H1 (cell line): Measurements from ENCODE around the gene ARHGEF11. TPM values are rescaled to one million over a fixed set of nuclear protein-coding genes. Genes with fewer than 3 reads are reported as not detected.

Experiments
- CTCF ChIA-PET: fragments of 300-600 bp; sonication (Branson Sonifier 250); formaldehyde crosslinking; loops from one replicate; lab custom pipeline; 2021; ENCODE audit not compliant: partially characterized antibody; lab: Charles Lee
- POLR2A ChIA-PET: fragments of 300-600 bp; sonication (Branson Sonifier 250); formaldehyde crosslinking; loops from one replicate; lab custom pipeline; 2021; ENCODE audit warnings: inconsistent platforms; ENCODE audit not compliant: partially characterized antibody; lab: Charles Lee
- DNase-seq, 2 experiments: peaks; one replicate each; pipeline versions ENCODE4 v3.0.0 to v3.0.0-alpha.2; 2010 to 2022; ENCODE audit warnings: low spot score in 2 of 2, low read depth in 1 of 2, mixed read lengths in 1 of 2
- FAIRE-seq: peaks from 2 replicates; lab custom pipeline; 2011; peaks lifted over from hg19 to GRCh38; lab: Jason Lieb, UNC
- H2AFZ ChIP-seq: 2 replicates; pipeline ENCODE4 v1.8.1; 2012; ENCODE audit warnings: low read length, inconsistent platforms
- H2AK5ac ChIP-seq: 2 replicates; pipeline ENCODE4 v1.6.1; 2013; ENCODE audit warnings: low read depth, low read length
- H2BK120ac ChIP-seq: replicated peaks from 2 replicates; pipeline ENCODE3; 2013; ENCODE audit warnings: low read depth, low read length, inconsistent platforms
- H2BK12ac ChIP-seq: 2 replicates; pipeline ENCODE4 v1.6.1; 2013; ENCODE audit warnings: low read depth, low read length
- H2BK15ac ChIP-seq: 2 replicates; pipeline ENCODE4 v1.6.1; 2013; ENCODE audit warnings: low read length
- H2BK20ac ChIP-seq: 2 replicates; pipeline ENCODE4 v1.6.1; 2013; ENCODE audit warnings: low read length
- H2BK5ac ChIP-seq: 2 replicates; pipeline ENCODE4 v1.6.1; 2013; ENCODE audit warnings: low read depth, low read length
- H3K14ac ChIP-seq: 2 replicates; pipeline ENCODE4 v1.6.1; 2013; ENCODE audit warnings: inconsistent platforms; ENCODE audit not compliant: insufficient read length
- H3K18ac ChIP-seq: 2 replicates; pipeline ENCODE4 v1.6.1; 2013; ENCODE audit warnings: low read length; ENCODE audit errors: extremely low read depth
- H3K23ac ChIP-seq: 2 replicates; pipeline ENCODE4 v1.6.1; 2013; ENCODE audit warnings: inconsistent platforms; ENCODE audit not compliant: insufficient read length
- H3K23me2 ChIP-seq: 2 replicates; pipeline ENCODE4 v1.6.1; 2013; ENCODE audit warnings: low read depth, low read length
- H3K27ac ChIP-seq: 2 replicates; pipeline ENCODE4 v1.6.1; 2011; ENCODE audit warnings: low read depth, low read length, inconsistent platforms
- H3K27me3 ChIP-seq, 4 experiments: replicated peaks in 1 of 4; 1 replicate in 1 of 4; 2 replicates in 3 of 4; pipeline versions ENCODE4 v1.6.1 to v1.8.1; 2011 to 2013; ENCODE audit warnings: low read length in 3 of 4, mild to moderate bottlenecking in 3 of 4, inconsistent platforms in 2 of 4, mixed read lengths in 2 of 4, moderate library complexity in 1 of 4; ENCODE audit not compliant: control insufficient read depth in 3 of 4, insufficient read depth in 3 of 4; ENCODE audit errors: extremely low read depth in 1 of 4
- H3K36me3 ChIP-seq, 4 experiments: 2 replicates each; pipeline versions ENCODE4 v1.6.1 to v1.8.1; 2011 to 2013; ENCODE audit warnings: mild to moderate bottlenecking in 4 of 4, low read length in 3 of 4, moderate library complexity in 2 of 4, control low read depth in 1 of 4, inconsistent platforms in 1 of 4; ENCODE audit not compliant: insufficient read depth in 4 of 4, control insufficient read depth in 2 of 4
- H3K4ac ChIP-seq: replicated peaks from 2 replicates; pipeline ENCODE3; 2013; ENCODE audit warnings: low read length, low read depth, mixed read lengths, inconsistent platforms; ENCODE audit not compliant: insufficient read length
- H3K4me1 ChIP-seq, 4 experiments: replicated peaks in 1 of 4; 1 replicate in 1 of 4; 2 replicates in 3 of 4; pipeline versions ENCODE4 v1.6.1 to v1.8.1; 2011 to 2013; ENCODE audit warnings: low read length in 3 of 4, inconsistent platforms in 2 of 4, mixed read lengths in 1 of 4; ENCODE audit not compliant: insufficient read depth in 4 of 4, control insufficient read depth in 3 of 4
- H3K4me2 ChIP-seq, 2 experiments: 2 replicates each; pipeline versions ENCODE4 v1.6.1 to v1.8.1; 2011 to 2013; ENCODE audit warnings: low read depth in 2 of 2, low read length in 2 of 2, control low read depth in 1 of 2, inconsistent platforms in 1 of 2, mild to moderate bottlenecking in 1 of 2; ENCODE audit not compliant: insufficient read depth in 1 of 2
- H3K4me3 ChIP-seq, 4 experiments: fragments of 200-600, 300-600 bp in 1 of 4; sonication (generic), shearing (Covaris generic), sonication (Bioruptor Twin) in 1 of 4; 2 replicates each; pipeline versions ENCODE4 v1.5.1 to v1.8.1; 2011 to 2016; ENCODE audit warnings: low read length in 4 of 4, low read depth in 3 of 4, control low read depth in 2 of 4, inconsistent platforms in 2 of 4, mild to moderate bottlenecking in 2 of 4, mixed read lengths in 1 of 4, moderate library complexity in 1 of 4; ENCODE audit not compliant: insufficient read depth in 2 of 4; ENCODE audit errors: extremely low read depth in 1 of 4
- H3K56ac ChIP-seq: replicated peaks from 2 replicates; pipeline ENCODE3; 2013; ENCODE audit warnings: low read depth, mild to moderate bottlenecking, mixed read lengths, low read length, inconsistent platforms; ENCODE audit not compliant: insufficient read length
- H3K79me1 ChIP-seq: 2 replicates; pipeline ENCODE4 v1.6.1; 2013; ENCODE audit warnings: low read depth, low read length, control low read depth
- H3K79me2 ChIP-seq, 2 experiments: 2 replicates each; pipeline versions ENCODE4 v1.6.1 to v1.8.1; 2012 to 2013; ENCODE audit warnings: low read length in 2 of 2, mild to moderate bottlenecking in 2 of 2, inconsistent platforms in 1 of 2; ENCODE audit not compliant: insufficient read depth in 2 of 2, control insufficient read depth in 1 of 2
- H3K9ac ChIP-seq, 4 experiments: replicated peaks in 1 of 4; 1 replicate in 1 of 4; 2 replicates in 3 of 4; pipeline versions ENCODE4 v1.6.1 to v1.8.1; 2011 to 2013; ENCODE audit warnings: low read depth in 3 of 4, low read length in 3 of 4, control low read depth in 2 of 4, mild to moderate bottlenecking in 2 of 4, moderate library complexity in 2 of 4, inconsistent platforms in 1 of 4; ENCODE audit errors: extremely low read depth in 1 of 4
- H3K9me3 ChIP-seq, 2 experiments: 2 replicates each; pipeline versions ENCODE4 v1.6.1 to v1.8.1; 2012 to 2013; ENCODE audit warnings: mild to moderate bottlenecking in 2 of 2, moderate library complexity in 2 of 2, control low read depth in 1 of 2, inconsistent platforms in 1 of 2, low read depth in 1 of 2, low read length in 1 of 2, mixed read lengths in 1 of 2; ENCODE audit not compliant: insufficient read depth in 2 of 2
- H4K20me1 ChIP-seq, 2 experiments: replicated peaks in 1 of 2; 2 replicates each; pipeline versions ENCODE3 to v1.8.1; 2011 to 2013; ENCODE audit warnings: inconsistent platforms in 2 of 2, low read length in 2 of 2, mild to moderate bottlenecking in 1 of 2; ENCODE audit not compliant: insufficient read depth in 2 of 2, control insufficient read depth in 1 of 2
- H4K5ac ChIP-seq: 2 replicates; pipeline ENCODE4 v1.6.1; 2013; ENCODE audit warnings: low read length, low read depth, mixed read lengths, inconsistent platforms; ENCODE audit not compliant: insufficient read length
- H4K8ac ChIP-seq: 2 replicates; pipeline ENCODE4 v1.8.0; 2013; ENCODE audit warnings: mild to moderate bottlenecking, moderate library complexity, low read length, inconsistent platforms; ENCODE audit not compliant: insufficient read depth; ENCODE audit errors: extremely low read depth
- H4K91ac ChIP-seq: replicated peaks from 2 replicates; pipeline ENCODE3; 2013; ENCODE audit warnings: low read length, mixed read lengths, inconsistent platforms; ENCODE audit not compliant: insufficient read length
- CBX5 ChIP-seq: fragments of 300-800, 300-1000 bp; sonication (generic); IDR thresholded peaks from 2 replicates; pipeline ENCODE4 v1.7.1; 2016; ENCODE audit warnings: antibody characterized with exemption, low read length, low read depth
- POLR2A ChIP-seq, 2 experiments: IDR thresholded peaks; 1 replicate in 1 of 2; 2 replicates in 1 of 2; pipeline ENCODE4 v1.6.1; 2011; ENCODE audit warnings: low read depth in 2 of 2, low read length in 2 of 2, mild to moderate bottlenecking in 2 of 2; ENCODE audit errors: control extremely low read depth in 1 of 2
- TEAD4 ChIP-seq: IDR thresholded peaks from 2 replicates; pipeline ENCODE4 v1.6.1; 2012; ENCODE audit warnings: low read depth, low read length, inconsistent platforms, mixed read lengths
- WGBS, 2 experiments: shearing (Covaris generic) in 1 of 2; methylation state at CpG; one replicate each; pipeline versions ENCODE4 v1.1.6 to v1.1.7; 2013 to 2015; ENCODE audit warnings: low lambda C conversion rate in 2 of 2, mixed read lengths in 2 of 2, inconsistent platforms in 1 of 2, low coverage in 1 of 2, missing lambda C conversion rate in 1 of 2; ENCODE audit not compliant: insufficient replicate concordance in 2 of 2, insufficient coverage in 1 of 2, insufficient read length in 1 of 2; ENCODE audit errors: extremely low coverage in 1 of 2, missing lambda C conversion rate in 1 of 2; 5-methylcytosine and 5-hydroxymethylcytosine counted together
- polyA plus RNA-seq, 7 experiments: library from polyadenylated mRNA; depleted of rRNA in 3 of 7; stranded (reverse) in 5 of 7; unstranded in 2 of 7; fragments of >200 nt in 5 of 7; fragments of 200-250 nt in 2 of 7; gene quantifications; 1 replicate in 5 of 7; 2 replicates in 1 of 7; 4 replicates in 1 of 7; pipeline versions ENCODE4 v1.2.1 to v1.2.3, GENCODE V29; 2011 to 2013; ENCODE audit warnings: missing spikeins in 2 of 7, mixed read lengths in 2 of 7
- total RNA-seq: library from RNA; stranded (reverse); fragmentation: NEBNext Ultra II Directional; extraction: Animal tissue kit (Norgen Biotek cat#: 25700); gene quantifications from 2 replicates; pipeline ENCODE4 v1.2.1, GENCODE V29; 2021

Gene ARHGEF11
- total and polyA plus RNA-seq, 2 of the 8 experiments (the other 6 are each of a cell fraction or from before 2014, with no cell fraction given): 19.9 to 33.1 TPM

DNA sequence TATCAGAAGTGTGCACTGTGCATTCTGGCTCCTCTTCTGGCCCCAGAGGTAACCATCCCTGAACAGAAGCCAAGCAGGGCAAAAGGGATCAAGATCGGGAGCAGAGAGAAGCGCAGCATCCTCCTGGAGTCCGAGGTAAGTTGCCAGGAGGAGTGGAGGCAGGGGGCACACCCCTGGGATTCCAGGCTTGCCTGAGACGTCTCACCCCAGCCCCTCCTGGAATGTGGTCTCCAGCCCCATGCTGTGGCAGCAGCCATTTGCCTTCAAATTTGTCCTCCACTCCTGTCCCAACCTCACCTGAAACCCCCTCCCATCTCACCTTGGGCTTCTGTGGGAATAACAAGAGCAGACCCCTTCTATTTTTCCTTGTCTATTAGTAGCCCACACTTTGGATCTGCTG, 115.1 kb downstream of the ARHGEF11 start:
- Histone ChIP-seq H2AK5ac (no peak overlapping the region), H3K36me3 (peaks cover 0 to 4% (median 0%) of the 10 kb centered on the region in 4 experiments; a peak in 1 of 8 replicates), H3K4me2 (no peak overlapping the region), H2BK12ac (no peak overlapping the region), H3K79me1 (no peaks in the 10 kb centered on the region), H2BK5ac (no peak overlapping the region), H3K4me1 (peaks cover 0 to 6% (median 3%) of the 10 kb centered on the region in 4 experiments; a peak in 4 of 7 replicates), H3K23ac (no peak overlapping the region), H3K23me2 (peaks cover 5% of the 10 kb centered on the region; the same call in 1 of the 2 replicates), H3K4me3 (no peak overlapping the region), H3K14ac (no peak overlapping the region), H2AFZ (no peak overlapping the region), H4K91ac (no peak overlapping the region), H3K9me3 (no peaks in the 10 kb centered on the region), H4K20me1 (peaks cover 0 to 10% of the 10 kb centered on the region in 2 experiments), H3K79me2 (no peaks in the 10 kb centered on the region), H2BK15ac (no peak overlapping the region; the same call in 1 of the 2 replicates), H2BK20ac (no peak overlapping the region), H3K56ac (no peak overlapping the region), H3K18ac (no peak overlapping the region), H2BK120ac (no peak overlapping the region), H3K27me3 (peaks cover 22 to 41% (median 39%) of the 10 kb centered on the region in 4 experiments), H3K4ac (no peak overlapping the region), H3K27ac (no peak overlapping the region), H4K8ac (no peak overlapping the region), H3K9ac (no peak overlapping the region; a peak in 1 of 7 replicates), H4K5ac (no peak overlapping the region)
- TF ChIP-seq CBX5 (no peak), TEAD4 (peak; percentile 68), POLR2A (IDR thresholded peaks at IDR 0.05; ENCODE audit: control extremely low read depth in 1 of 2, low read depth in 2 of 2, low read length in 2 of 2) (0 out of 3 replicates have a peak, but pooled peaks of 1 of the 2 experiments have one; percentile 4)
- ChIA-PET CTCF (interaction anchor here (11.8 kb wide), 1 partner anchor 43 kb away, joined by 287 read pairs; the partner anchor contains the start of gene PEAR1), POLR2A (no interaction called here)
- FAIRE-seq (no peak), DNase-seq (no peak)
- WGBS, 2 experiments: 53% methylated on average over 4 of the region's 4 CpGs; no CpG with 5 or more reads in 1 of the 2 experiments
